ENCODE measurements around the gene NHEJ1. TPM values are rescaled to one million over a fixed set of nuclear protein-coding genes. Genes with fewer than 3 reads are reported as not detected.

Gene NHEJ1
- total and polyA plus RNA-seq, 2 of the 13 experiments (the other 11 are each of a cell fraction or from before 2014, with no cell fraction given) = 30.0 to 30.7 TPM

GRCh38 chr2:219168526-219168925 is 7.9 kb upstream of the NHEJ1 start (continued):
- TF ChIP-seq HNRNPL (IDR thresholded peaks at IDR 0.05; ENCODE audit: low read depth, low read length) (no peak), ZNF414 (CRISPR knock-in tag; IDR thresholded peaks at IDR 0.05) (no peak), PAXIP1 (CRISPR knock-in tag; conservative IDR thresholded peaks at IDR 0.05) (no peak), ZSCAN25 (CRISPR knock-in tag; IDR thresholded peaks at IDR 0.05) (no peak), CENPT (CRISPR knock-in tag; IDR thresholded peaks at IDR 0.05; ENCODE audit: low read depth) (no peak), ZNF17 (CRISPR knock-in tag; IDR thresholded peaks at IDR 0.05) (no peak), ISL2 (CRISPR knock-in tag; IDR thresholded peaks at IDR 0.05) (no peak)

GRCh38 chr2:219167997-219168396 is 7.4 kb upstream of the NHEJ1 start:
- FAIRE-seq (no peak), ATAC-seq (no peak), DNase-seq (ENCODE audit: low spot score) (no peak)
- 42% methylated on average over 5 of the region's 5 CpGs for WGBS (ENCODE audit: low lambda C conversion rate)
- H3K4me2 ChIP-seq (ENCODE audit: low read depth, low read length) = no peak overlapping the region
- H3K36me3 ChIP-seq (replicated peaks in 1 of 2; ENCODE audit: control insufficient read depth in 1 of 2, insufficient read depth in 2 of 2, low read length in 2 of 2) = peaks cover 3% of the 10 kb centered on the region in 2 experiments; a peak in 4 of 5 replicates
- CTCF ChIA-PET (ENCODE audit: low intra/inter-chr PET ratio, low total read pairs) = no interaction called here
- H3K27me3 ChIP-seq (ENCODE audit: control insufficient read depth in 1 of 2, insufficient read depth in 2 of 2, low read length in 2 of 2) = peaks cover 0 to 2% of the 10 kb centered on the region in 2 experiments; a peak in 1 of 5 replicates
- POLR2A ChIA-PET = interaction anchor here (0.8 to 10.4 kb wide), 3 partner anchors 9 to 50 kb away, joined by 3 to 227 read pairs (median 5); partner anchors contain the start of genes CNPPD1 and ZFAND2B
- H3K4me1 ChIP-seq (ENCODE audit: insufficient read depth, low read length) = peaks cover 17% of the 10 kb centered on the region
- no peak overlapping the region for H3K9ac ChIP-seq (ENCODE audit: insufficient read depth, low read depth, low read length)
- H3K27ac ChIP-seq (ENCODE audit: extremely low read length, insufficient read depth, low read length) = no peak overlapping the region
- no TSS peak for BruUV-seq (replicated peaks)
- in situ Hi-C loops (cut with HindIII; ENCODE audit: extremely low pct_ligation_motif_present, low pct_unique_long_range_greater_than_20kb) = no loop called here
- intact Hi-C loops (cut with micrococcal nuclease; ENCODE audit: unreplicated experiment) = no loop called here
- no peaks in the 10 kb centered on the region for H4K20me1 ChIP-seq (ENCODE audit: insufficient read depth, low read length)
- H3K79me2 ChIP-seq (ENCODE audit: insufficient read depth, low read length) = no peaks in the 10 kb centered on the region
- no peak overlapping the region for H2AFZ ChIP-seq (ENCODE audit: low read length)
- no peak overlapping the region for H3K4me3 ChIP-seq (replicated peaks in 1 of 3; ENCODE audit: insufficient read depth in 1 of 3, low read depth in 2 of 3, low read length in 3 of 3)
- H3K9me3 ChIP-seq (ENCODE audit: low read length) = no peaks in the 10 kb centered on the region
- TF ChIP-seq JUN (CRISPR knock-in tag; IDR thresholded peaks at IDR 0.05) (no peak), ZNF512 (CRISPR knock-in tag; IDR thresholded peaks at IDR 0.05) (no peak), ZNF644 (CRISPR knock-in tag; IDR thresholded peaks at IDR 0.05; ENCODE audit: low read depth) (no peak), ZNF772 (CRISPR knock-in tag; IDR thresholded peaks at IDR 0.05) (no peak), ZBTB42 (CRISPR knock-in tag; IDR thresholded peaks at IDR 0.05) (no peak), PHF21A (CRISPR knock-in tag; IDR thresholded peaks at IDR 0.05) (no peak), HMG20A (CRISPR knock-in tag; IDR thresholded peaks at IDR 0.05; ENCODE audit: borderline replicate concordance) (no peak), ZNF746 (CRISPR knock-in tag; IDR thresholded peaks at IDR 0.05) (no peak), ZNF251 (CRISPR knock-in tag; IDR thresholded peaks at IDR 0.05) (no peak), ZNF589 (CRISPR knock-in tag; conservative IDR thresholded peaks at IDR 0.05) (no peak), CC2D1A (CRISPR knock-in tag; IDR thresholded peaks at IDR 0.05) (no peak), NR1H2 (CRISPR knock-in tag; IDR thresholded peaks at IDR 0.05; ENCODE audit: borderline replicate concordance, low read depth) (no peak)

All from HepG2 (cell line).